H1 (cell line): ENCODE measurements around the gene SLC47A2. TPM values are rescaled to one million over a fixed set of nuclear protein-coding genes. Genes with fewer than 3 reads are reported as not detected.

Experiments used
- BACH1 ChIP-seq: IDR thresholded peaks from 2 replicates; pipeline ENCODE4 v1.6.1; 2012; ENCODE audit warnings: low read length, improper control_type of control experiment
- CBX5 ChIP-seq: fragments of 300-800, 300-1000 bp; sonication (generic); IDR thresholded peaks from 2 replicates; pipeline ENCODE4 v1.7.1; 2016; ENCODE audit warnings: antibody characterized with exemption, low read length, low read depth
- CHD7 ChIP-seq: fragments of 300-600 bp; sonication (generic); IDR thresholded peaks from 2 replicates; pipeline ENCODE4 v1.7.1; 2012; ENCODE audit warnings: low read length, moderate library complexity, mild to moderate bottlenecking, inconsistent platforms; ENCODE audit not compliant: insufficient replicate concordance
- MAFK ChIP-seq: IDR thresholded peaks from 2 replicates; pipeline ENCODE4 v1.6.1; 2012; ENCODE audit warnings: low read depth, mild to moderate bottlenecking, improper control_type of control experiment, low read length
- polyA plus RNA-seq, 7 experiments: library from polyadenylated mRNA; depleted of rRNA in 3 of 7; stranded (reverse) in 5 of 7; unstranded in 2 of 7; fragments of >200 nt in 5 of 7; fragments of 200-250 nt in 2 of 7; gene quantifications; 1 replicate in 5 of 7; 2 replicates in 1 of 7; 4 replicates in 1 of 7; pipeline versions ENCODE4 v1.2.1 to v1.2.3, GENCODE V29; 2011 to 2013; ENCODE audit warnings: missing spikeins in 2 of 7, mixed read lengths in 2 of 7
- total RNA-seq: library from RNA; stranded (reverse); fragmentation: NEBNext Ultra II Directional; extraction: Animal tissue kit (Norgen Biotek cat#: 25700); gene quantifications from 2 replicates; pipeline ENCODE4 v1.2.1, GENCODE V29; 2021

SLC47A2 gene
- total and polyA plus RNA-seq, 2 of the 8 experiments (the other 6 are each of a cell fraction or from before 2014, with no cell fraction given) = not detected

DNA sequence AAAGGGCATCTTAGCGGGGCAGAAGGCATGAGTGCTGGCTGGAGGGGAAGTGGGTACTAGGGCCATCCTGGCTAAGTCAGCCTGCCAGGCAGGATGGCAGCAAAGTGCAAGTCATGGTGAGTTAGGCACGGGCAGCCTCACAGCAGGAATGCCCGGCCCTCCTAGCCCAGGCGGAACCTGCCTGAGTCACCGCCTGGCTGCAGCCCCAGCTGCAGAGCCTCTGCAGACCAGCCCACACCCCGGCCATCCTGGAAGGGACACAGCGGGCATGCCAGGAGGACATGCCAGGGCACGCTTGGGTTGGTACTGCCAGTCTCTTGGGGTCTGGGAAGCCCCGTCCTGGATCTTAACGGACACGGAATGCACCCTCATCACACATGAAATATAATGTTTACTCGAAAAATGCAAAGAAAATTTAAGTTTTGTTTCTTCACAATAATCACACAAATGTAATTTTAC is 36.7 kb upstream of the SLC47A2 start (continued):
- TF ChIP-seq CHD7 = no peak
- no peak for TF ChIP-seq CBX5
- peak; percentile 55; the same call in 1 of the 2 replicates for TF ChIP-seq MAFK
- TF ChIP-seq BACH1 = peak; percentile 80
- TF ChIP-seq, all 59 proteins: peak for 2
